OCI-M2 (cell line): ENCODE results near the gene APLP1.
"Not testable (repeated sequence)": the region's sequence is repeated elsewhere in the genome, so short reads cannot be mapped to it uniquely, and the experiment has no call there.

Experiments
- DNase-seq: peaks from one replicate; lab custom pipeline; 2025; ENCODE audit not compliant: unreplicated experiment; lab: John Stamatoyannopoulos, UW

Gene APLP1

DNA sequence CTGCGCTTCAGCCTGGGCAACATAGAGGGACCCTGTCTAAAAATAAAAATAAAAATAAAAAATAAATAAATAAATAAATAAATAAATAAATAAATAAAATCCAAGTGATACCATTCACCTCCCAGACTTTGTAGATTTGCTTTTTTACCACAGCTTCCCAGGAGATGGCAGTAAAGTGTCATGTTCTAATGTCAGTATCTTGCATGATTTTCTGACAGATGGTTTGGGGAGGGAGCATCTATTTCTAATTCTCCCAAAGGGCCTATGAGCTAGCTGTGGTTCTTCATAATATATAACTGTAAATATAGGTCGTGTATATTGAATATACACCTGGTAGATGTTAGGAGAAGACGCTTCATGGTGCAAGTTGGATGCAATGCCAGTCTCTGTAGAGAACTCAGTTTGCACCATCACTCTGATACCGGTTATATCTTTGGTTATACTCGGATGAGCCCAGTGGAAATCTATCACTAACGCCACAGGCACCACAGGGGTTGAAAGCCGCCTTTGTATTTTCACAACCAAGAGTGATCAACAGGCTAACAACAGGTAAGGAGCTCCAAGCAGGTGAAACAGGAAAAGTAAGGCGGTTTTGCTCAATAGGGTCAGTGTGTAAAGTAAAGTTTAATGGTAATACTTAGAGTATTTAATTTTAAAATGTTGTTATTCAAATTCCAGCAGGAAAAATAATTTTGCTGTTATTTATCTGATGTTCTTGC, 13.9 kb downstream of the APLP1 start:
- DNase-seq, result peak; percentile 87

DNA sequence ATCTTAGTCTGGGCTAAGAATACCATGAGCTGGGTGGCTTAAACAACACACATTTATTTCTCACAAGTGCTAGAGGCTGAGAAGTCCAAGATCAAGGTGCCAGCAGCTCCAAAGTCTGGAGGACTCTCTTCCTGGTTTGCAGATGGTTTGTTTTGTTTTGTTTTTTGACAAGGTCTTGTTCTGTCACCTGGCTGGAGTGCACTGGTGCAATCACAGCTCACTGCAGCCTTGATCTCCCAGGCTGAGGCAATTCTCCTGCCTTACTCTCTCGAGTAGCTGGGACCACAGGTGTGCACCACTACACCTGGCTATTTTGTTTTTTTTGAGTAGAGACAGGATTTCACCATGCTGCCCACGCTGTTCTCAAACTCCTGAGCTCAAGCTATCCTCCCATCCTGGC, 15.5 kb downstream of the APLP1 start:
- DNase-seq, result no peak

DNA sequence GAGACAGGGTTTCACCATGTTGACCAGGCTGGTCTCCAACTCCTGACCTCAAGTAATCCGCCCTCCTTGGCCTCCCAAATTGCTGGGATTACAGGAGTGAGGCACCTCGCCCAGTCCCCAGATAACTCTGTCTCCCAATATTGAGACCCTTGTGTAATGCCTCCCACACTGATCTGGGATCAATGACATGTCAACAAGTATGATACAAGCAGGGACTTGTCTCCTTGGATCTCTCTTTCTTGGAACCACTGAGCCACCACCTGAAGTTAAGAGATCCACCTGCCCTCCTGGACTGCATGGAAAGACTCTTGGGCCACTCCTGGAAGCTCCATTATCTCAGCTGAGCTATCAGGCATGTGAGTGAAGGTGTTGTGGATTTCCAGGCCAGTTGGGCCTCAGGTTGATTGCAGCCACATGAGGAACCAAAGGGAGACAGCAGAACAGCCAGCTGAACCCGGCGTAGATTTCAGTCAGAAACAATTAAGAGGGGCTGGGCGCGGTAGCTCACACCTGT, 16.9 kb downstream of the APLP1 start:
- DNase-seq, result no peak

DNA sequence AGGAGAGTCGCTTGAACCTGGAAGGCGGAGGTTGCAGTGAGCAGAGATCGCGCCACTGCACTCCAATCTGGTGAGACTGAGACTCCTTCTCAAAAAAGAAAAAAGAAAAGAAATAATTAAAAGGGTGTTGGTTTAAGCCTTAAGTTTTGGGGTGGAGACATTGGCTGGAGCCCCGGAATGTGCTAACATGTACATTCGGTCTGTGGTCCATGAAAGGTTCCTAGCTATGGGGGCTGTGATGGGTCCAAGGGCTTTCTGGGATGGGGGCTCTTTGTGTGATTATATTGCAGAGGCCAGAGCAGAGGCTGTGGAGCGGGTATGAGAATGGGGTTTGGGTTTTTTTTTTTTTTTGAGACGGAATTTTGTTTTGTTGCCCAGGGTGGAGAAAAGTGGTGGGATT, 17.5 kb downstream of the APLP1 start:
- no peak for DNase-seq

GRCh38 chr19:35887197-35887596, 18.8 kb downstream of the APLP1 start:
- no peak for DNase-seq

GRCh38 chr19:35888398-35888797, 20.0 kb downstream of the APLP1 start:
- no peak for DNase-seq

- DNase-seq, result no peak
Observed at GRCh38 chr19:35889370-35890112, 21.2 kb downstream of the APLP1 start.

DNA sequence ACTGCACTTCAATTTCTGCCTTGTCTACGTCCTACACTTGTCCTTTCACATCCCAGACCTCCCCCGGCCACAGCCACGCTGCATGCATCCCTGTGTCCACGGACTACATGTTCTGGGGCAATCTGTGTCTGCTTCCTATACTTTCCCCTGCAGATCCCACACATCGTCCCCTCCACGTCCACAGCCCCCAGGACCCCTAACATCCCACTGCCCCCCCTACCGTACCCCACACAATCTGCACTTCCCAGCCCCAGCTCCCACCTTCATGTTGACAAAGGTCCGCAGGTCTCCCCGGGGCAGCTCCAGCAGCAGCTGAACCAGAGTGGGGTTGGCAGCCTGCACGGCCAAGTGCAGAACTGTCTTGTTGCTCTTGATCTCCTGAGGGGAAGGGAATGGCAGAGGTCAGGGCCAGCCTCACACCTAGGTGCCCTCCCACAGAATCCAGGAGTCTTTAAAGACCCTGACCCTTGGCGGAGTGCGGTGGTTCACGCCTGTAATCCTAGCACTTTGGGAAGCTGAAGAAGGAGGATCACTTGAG, 21.8 kb downstream of the APLP1 start:
- no peak for DNase-seq

DNA sequence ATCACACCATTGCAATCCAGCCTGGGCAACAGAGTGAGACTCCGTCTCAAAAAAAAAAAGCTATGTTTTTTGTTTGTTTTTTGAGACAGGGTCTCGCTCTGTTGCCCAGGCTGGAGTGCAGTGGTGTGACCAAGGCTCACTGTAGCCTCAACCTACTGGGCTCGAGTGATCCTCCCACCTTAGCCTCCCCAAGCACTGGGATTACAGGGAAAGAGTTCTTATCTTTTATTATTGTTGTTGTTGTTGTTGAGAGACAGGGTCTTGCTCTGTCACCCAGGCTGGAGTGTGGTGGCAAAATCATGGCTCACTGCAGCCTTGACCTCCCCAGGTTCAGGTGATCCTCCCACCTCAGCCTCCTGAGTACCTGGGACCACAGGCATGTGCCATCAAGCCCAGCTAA, 23.4 kb downstream of the APLP1 start:
- DNase-seq, result not testable (repeated sequence)

DNA sequence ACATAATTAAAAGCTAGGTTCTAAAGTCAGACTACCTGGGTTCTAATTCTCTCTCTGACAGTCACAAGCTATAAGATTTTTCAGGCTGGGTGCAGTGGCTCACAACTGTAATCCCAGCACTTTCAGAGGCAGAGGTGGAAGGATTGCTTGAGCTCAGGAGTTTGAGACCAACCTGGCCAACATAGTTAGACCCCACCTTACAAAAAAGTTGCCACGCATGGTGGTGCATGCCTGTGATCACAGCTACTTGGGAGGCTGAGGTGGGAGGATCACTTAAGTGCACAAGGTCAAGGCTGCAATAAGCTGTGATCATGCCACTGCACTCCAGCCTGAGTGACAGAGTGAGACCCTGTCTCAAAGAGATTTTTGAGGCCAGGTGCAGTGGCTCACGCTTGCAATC, 26.0 kb downstream of the APLP1 start:
- no peak for DNase-seq

DNA sequence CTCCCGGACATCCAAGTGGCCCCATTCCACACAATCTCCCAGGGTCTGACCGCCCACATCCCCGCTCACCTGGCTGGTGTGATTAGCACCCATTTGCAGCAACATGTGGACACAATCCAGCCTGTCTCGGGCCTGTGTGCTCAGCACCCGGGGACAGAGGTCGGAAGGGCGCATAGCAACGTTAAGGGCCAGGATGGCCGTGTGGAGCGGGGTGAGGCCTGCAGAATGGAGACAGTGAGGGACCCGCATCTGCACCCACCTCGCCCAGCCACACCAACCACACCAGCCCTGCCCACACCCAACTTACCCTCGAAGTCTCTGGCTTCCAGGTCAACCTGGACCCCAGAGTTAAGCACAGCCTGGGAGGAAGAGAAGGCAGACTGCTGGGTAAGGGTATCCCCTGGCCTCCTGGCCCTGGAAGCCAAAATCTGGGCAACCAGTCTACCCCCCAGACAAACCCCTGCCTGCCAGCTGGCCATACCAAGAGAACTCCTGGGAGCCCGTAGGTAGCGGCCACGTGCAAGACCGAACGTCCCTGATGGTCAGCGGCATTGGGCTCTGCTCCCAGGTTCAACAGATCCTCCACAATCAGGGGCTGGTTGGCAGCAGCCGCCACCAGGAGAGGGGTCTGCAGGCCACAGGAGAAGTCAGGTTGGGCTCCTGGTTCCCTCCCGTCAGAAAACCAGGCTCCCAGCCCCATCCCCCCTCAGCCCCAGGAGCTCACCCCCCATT, 27.7 kb downstream of the APLP1 start:
- no peak for DNase-seq

GRCh38 chr19:35896643-35897040, 28.3 kb downstream of the APLP1 start:
- DNase-seq, result no peak

DNA sequence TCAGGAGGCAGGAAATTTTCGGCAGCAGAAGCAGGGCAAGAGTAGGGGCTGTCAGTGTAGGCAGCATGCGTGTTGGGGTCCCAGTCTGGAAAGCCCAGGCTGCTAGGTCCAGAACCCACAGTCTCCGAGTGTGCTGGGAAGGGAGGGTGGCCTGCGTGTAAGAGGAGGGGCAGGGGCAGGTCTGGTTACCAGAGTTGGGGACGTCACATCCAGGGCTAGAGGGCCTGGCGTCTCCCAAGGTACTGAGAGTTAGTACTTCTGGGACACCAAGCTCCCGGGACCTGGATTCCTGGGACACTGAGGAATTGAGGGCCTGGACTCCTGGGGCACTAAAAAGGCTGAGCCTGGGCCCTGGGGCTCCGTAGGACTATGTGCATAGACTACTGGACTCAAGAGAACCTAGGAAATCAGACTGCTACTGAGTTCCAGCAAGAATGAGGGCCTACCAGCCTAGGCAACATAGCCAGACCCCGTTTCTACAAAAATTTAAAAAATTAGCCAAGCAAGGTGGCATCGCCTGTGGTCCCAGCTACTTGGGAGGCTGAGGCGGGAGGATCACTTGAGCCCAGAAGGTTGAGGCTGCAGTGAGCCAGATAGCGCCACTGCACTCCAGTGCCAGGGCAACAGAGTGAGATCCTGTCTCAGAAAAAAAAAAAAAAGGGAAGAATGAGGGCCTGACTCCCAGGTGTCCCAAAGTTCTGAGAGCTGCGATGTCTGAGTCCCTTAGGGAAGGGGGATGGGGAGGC, 29.5 kb downstream of the APLP1 start:
- DNase-seq, result no peak

DNA sequence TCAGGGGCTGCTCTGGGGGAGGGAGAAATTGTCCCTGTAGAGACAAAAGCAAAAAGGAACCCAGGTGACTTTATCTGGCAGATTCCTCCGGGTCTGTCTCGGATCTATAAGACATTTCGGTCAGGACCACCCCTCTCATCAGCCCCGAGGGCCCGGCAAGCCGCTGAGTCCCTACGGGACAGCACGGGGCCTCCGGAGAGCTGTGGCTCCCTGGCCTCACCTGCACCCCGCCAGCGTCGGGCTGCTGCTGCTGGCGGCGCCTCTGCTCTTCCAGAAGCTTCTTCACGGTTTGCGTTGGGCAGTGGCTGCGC, 30.1 kb downstream of the APLP1 start:
- DNase-seq, result no peak

- DNase-seq, result peak; percentile 71
Observed at GRCh38 chr19:35899547-35900214, 31.3 kb downstream of the APLP1 start.

GRCh38 chr19:35901055-35901644, 32.8 kb downstream of the APLP1 start:
- no peak for DNase-seq

DNA sequence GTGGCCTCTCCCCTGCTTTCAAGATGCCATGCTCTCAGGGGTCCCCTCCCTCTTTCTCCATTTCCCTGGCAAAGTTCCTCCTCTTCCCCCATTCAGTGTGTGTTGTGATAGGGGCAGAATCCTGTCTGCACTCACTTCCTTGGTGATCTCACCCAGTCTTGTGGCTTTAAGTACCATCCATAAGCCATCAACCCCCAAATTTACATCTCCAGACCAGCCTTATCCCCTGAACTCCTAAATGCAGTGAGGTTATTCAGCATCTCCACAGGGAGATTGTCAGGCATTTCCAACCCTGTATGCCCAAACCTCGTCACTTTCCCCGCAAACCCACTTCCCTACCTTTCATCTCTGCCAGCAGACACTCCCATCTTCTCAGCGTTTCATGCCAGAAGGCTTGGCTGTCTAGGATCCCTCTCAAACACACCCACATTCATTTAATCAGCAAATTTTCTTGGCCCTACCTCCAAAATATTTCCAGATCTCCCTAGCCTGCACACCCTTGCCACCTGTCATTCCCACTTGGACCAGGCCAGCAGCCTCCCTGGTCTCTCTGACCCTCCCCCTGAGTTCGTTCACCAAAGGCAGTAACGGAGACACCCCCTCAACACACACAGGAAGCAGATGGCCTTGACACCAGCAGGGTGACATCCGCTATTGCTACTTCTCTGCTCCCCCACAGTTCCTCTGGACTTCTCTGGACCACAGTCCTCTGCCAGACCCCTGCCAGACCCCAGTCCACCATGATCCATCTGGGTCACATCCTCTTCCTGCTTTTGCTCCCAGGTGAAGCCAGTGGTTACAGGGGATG, 33.7 kb downstream of the APLP1 start, which contains the start of gene HCST:
Gene HCST, plus strand, starts transcription at position 676 of the 808 bp plus-strand sequence. Its CDS starts 65 bp downstream, at position 741.
- no peak for DNase-seq

- DNase-seq, result no peak
Observed at GRCh38 chr19:35902870-35903475, 34.6 kb downstream of the APLP1 start.
